CD4-positive, alpha-beta T cell (primary cell): ENCODE measurements around the gene QSOX1. TPM values are rescaled to one million over a fixed set of nuclear protein-coding genes. Genes with fewer than 3 reads are reported as not detected.

ENCODE experiments used
- ATAC-seq: fragments of 200-7000 bp; cut with Tn5 transposase; one replicate; pipeline ENCODE4 v1.10.0; 2022; ENCODE audit warnings: mild to moderate bottlenecking; ENCODE audit not compliant: poor library complexity
- CTCF ChIA-PET: fragments of 350-600 bp; sonication (Branson Sonifier 250); formaldehyde crosslinking; loops from one replicate; lab custom pipeline; 2021; ENCODE audit warnings: antibody characterized with exemption, inconsistent platforms; lab: Charles Lee
- POLR2A ChIA-PET: fragments of 350-600 bp; sonication (Branson Sonifier 250); formaldehyde crosslinking; loops from one replicate; lab custom pipeline; 2021; ENCODE audit warnings: antibody characterized with exemption, inconsistent platforms; lab: Charles Lee
- DNase-seq, 14 experiments: peaks; one replicate each; pipeline ENCODE4 v3.0.0-alpha.2; 2013 to 2020; ENCODE audit warnings: mixed read lengths in 2 of 14
- H3K27ac ChIP-seq, 2 donors: one replicate each; pipeline versions ENCODE4 v1.5.1 to v1.7.0; 2013; ENCODE audit warnings: low read length in 2 of 2, low read depth in 1 of 2, mild to moderate bottlenecking in 1 of 2
- H3K27me3 ChIP-seq, 2 experiments: 1 replicate in 1 of 2; 2 replicates in 1 of 2; pipeline versions ENCODE4 v1.6.1 to v1.7.0; 2013; ENCODE audit warnings: low read length in 2 of 2, control low read depth in 1 of 2, mild to moderate bottlenecking in 1 of 2, moderate library complexity in 1 of 2; ENCODE audit not compliant: insufficient read depth in 2 of 2, control insufficient read depth in 1 of 2
- H3K36me3 ChIP-seq: one replicate; pipeline ENCODE4 v1.6.1; 2013; ENCODE audit warnings: low read length, control low read depth; ENCODE audit not compliant: insufficient read depth
- H3K4me1 ChIP-seq: one replicate; pipeline ENCODE4 v1.6.1; 2013; ENCODE audit warnings: low read length, control low read depth; ENCODE audit not compliant: insufficient read depth
- H3K4me3 ChIP-seq: one replicate; pipeline ENCODE4 v1.5.1; 2013; ENCODE audit warnings: mild to moderate bottlenecking, low read length, moderate library complexity
- H3K9me3 ChIP-seq, 2 experiments: 1 replicate in 1 of 2; 2 replicates in 1 of 2; pipeline versions ENCODE4 v1.6.1 to v1.7.0; 2013; ENCODE audit warnings: low read length in 2 of 2, mild to moderate bottlenecking in 2 of 2, control low read depth in 1 of 2, moderate library complexity in 1 of 2; ENCODE audit not compliant: control insufficient read depth in 1 of 2, insufficient read depth in 1 of 2
- H3K27ac Mint-ChIP-seq: one replicate; pipeline ENCODE4 v1.8.0; 2020; ENCODE audit warnings: mixed read lengths
- H3K27me3 Mint-ChIP-seq: one replicate; pipeline ENCODE4 v1.8.0; 2021; ENCODE audit warnings: mixed read lengths
- H3K36me3 Mint-ChIP-seq: one replicate; pipeline ENCODE4 v1.8.0; 2021; ENCODE audit warnings: low read depth, mixed read lengths
- H3K4me1 Mint-ChIP-seq: one replicate; pipeline ENCODE4 v1.8.0; 2021; ENCODE audit warnings: low read depth, mixed read lengths
- H3K4me3 Mint-ChIP-seq: one replicate; pipeline ENCODE4 v1.8.0; 2020; ENCODE audit warnings: mild to moderate bottlenecking, mixed read lengths
- H3K9me3 Mint-ChIP-seq: one replicate; pipeline ENCODE4 v1.8.0; 2020; ENCODE audit warnings: mixed read lengths
- CTCF ChIP-seq: fragments of 200-600 bp; IDR thresholded peaks from one replicate; pipeline ENCODE4 v1.8.0; 2022; ENCODE audit warnings: antibody characterized with exemption, mild to moderate bottlenecking
- intact Hi-C, 2 experiments: fragments of 100-400 bp; cut with DNase I in 1 of 2; cut with micrococcal nuclease in 1 of 2; formaldehyde crosslinking; loops; one replicate each; pipeline versions ENCODE4 v1.15.1 to v1.9.0; 2023 to 2025; cut with DNase I, micrococcal nuclease
- total RNA-seq, 174 experiments: library from RNA in 2 of 174; stranded (reverse) in 2 of 174; gene quantifications; one replicate each; pipeline ENCODE4 v1.2.3 and lab custom pipeline; 2021 to 2026

QSOX1 gene
- total RNA-seq, 2 experiments from 2014 or later: 13.7 to 14.3 TPM

GRCh38 chr1:180185281-180185680 is 30.6 kb downstream of the QSOX1 start:
- ATAC-seq (no peak), DNase-seq (no peak)
- Mint-ChIP-seq H3K36me3 (peaks cover 66% of the 10 kb centered on the region), H3K9me3 (no peaks in the 10 kb centered on the region), H3K4me3 (no peak overlapping the region), H3K27ac (no peak overlapping the region), H3K4me1 (no peaks in the 10 kb centered on the region), H3K27me3 (no peaks in the 10 kb centered on the region)
- intact Hi-C loops: loop anchor here in 1 of 2 experiments (5.0 to 10.0 kb wide), 2 partner anchors 230 to 292 kb away; no protein-coding TSS in a partner anchor
- H3K36me3 ChIP-seq: peaks cover 46% of the 10 kb centered on the region
- CTCF ChIA-PET: no interaction called here
- H3K27me3 ChIP-seq: no peaks in the 10 kb centered on the region
- no peak for TF ChIP-seq CTCF
- POLR2A ChIA-PET: no interaction called here
- H3K4me1 ChIP-seq: no peaks in the 10 kb centered on the region
- H3K9me3 ChIP-seq: no peaks in the 10 kb centered on the region
- H3K4me3 ChIP-seq: no peak overlapping the region
- H3K27ac ChIP-seq: no peak overlapping the region

- no peak for ATAC-seq
- Histone ChIP-seq H3K9me3 (no peaks in the 10 kb centered on the region), H3K4me3 (no peak overlapping the region), H3K27ac (no peak overlapping the region), H3K36me3 (peaks cover 51% of the 10 kb centered on the region), H3K27me3 (no peaks in the 10 kb centered on the region), H3K4me1 (no peaks in the 10 kb centered on the region)
- no peak for DNase-seq
- TF ChIP-seq CTCF: no peak
- no peak overlapping the region for H3K27ac Mint-ChIP-seq
- no peaks in the 10 kb centered on the region for H3K9me3 Mint-ChIP-seq
- no peaks in the 10 kb centered on the region for H3K27me3 Mint-ChIP-seq
- H3K4me3 Mint-ChIP-seq: no peak overlapping the region
- ChIA-PET CTCF (no interaction called here), POLR2A (no interaction called here)
- intact Hi-C loops: loop anchor here in 1 of 2 experiments (5.0 to 10.0 kb wide), 2 partner anchors 229 to 291 kb away; no protein-coding TSS in a partner anchor
- H3K36me3 Mint-ChIP-seq: peaks cover 69% of the 10 kb centered on the region
- H3K4me1 Mint-ChIP-seq: no peaks in the 10 kb centered on the region
Observed at GRCh38 chr1:180185971-180186645, 31.4 kb downstream of the QSOX1 start.

GRCh38 chr1:180186831-180187230 is 32.2 kb downstream of the QSOX1 start:
- Mint-ChIP-seq H3K9me3 (no peaks in the 10 kb centered on the region), H3K4me3 (no peak overlapping the region), H3K27me3 (no peaks in the 10 kb centered on the region), H3K4me1 (no peaks in the 10 kb centered on the region), H3K36me3 (peaks cover 74% of the 10 kb centered on the region), H3K27ac (no peak overlapping the region)
- DNase-seq (no peak), ATAC-seq (no peak)
- ChIA-PET POLR2A (no interaction called here), CTCF (no interaction called here)
- no peaks in the 10 kb centered on the region for H3K27me3 ChIP-seq
- no peaks in the 10 kb centered on the region for H3K9me3 ChIP-seq
- no peak overlapping the region for H3K27ac ChIP-seq
- H3K36me3 ChIP-seq: peaks cover 51% of the 10 kb centered on the region
- TF ChIP-seq CTCF: no peak
- no peak overlapping the region for H3K4me3 ChIP-seq
- no peaks in the 10 kb centered on the region for H3K4me1 ChIP-seq
- intact Hi-C loops: loop anchor here in 1 of 2 experiments (5.0 to 10.0 kb wide), 2 partner anchors 228 to 290 kb away; no protein-coding TSS in a partner anchor
